Activated CD4-positive, CD25-positive, alpha-beta regulatory T cell treated with anti-CD3 and anti-CD28 coated beads, Interleukin-2, amount 50 U/mL, for 16 hours (primary cell): ENCODE measurements around the gene CTF1.
"Not testable (repeated sequence)": the region's sequence is repeated elsewhere in the genome, so short reads cannot be mapped to it uniquely, and the experiment has no call there.

Source experiments
- DNase-seq: peaks from one replicate; pipeline ENCODE4 v3.0.0-alpha.2; 2020; ENCODE audit warnings: low read depth, low spot score

The CTF1 gene

GRCh38 chr16:30930160-30930571 lies 33.8 kb downstream of the CTF1 start:
- DNase-seq, result no peak

- no peak for DNase-seq
Observed at GRCh38 chr16:30931068-30931650, 34.7 kb downstream of the CTF1 start.

- no peak for DNase-seq
Observed at GRCh38 chr16:30934827-30935557, 38.6 kb downstream of the CTF1 start.

GRCh38 chr16:30937692-30938091 lies 41.3 kb downstream of the CTF1 start:
- no peak for DNase-seq

- not testable (repeated sequence) for DNase-seq
Observed at GRCh38 chr16:30939571-30939970, 43.2 kb downstream of the CTF1 start.

GRCh38 chr16:30941600-30942425 lies 45.4 kb downstream of the CTF1 start:
- peak; percentile 31 for DNase-seq

- no peak for DNase-seq
Observed at GRCh38 chr16:30942426-30942806, 46.0 kb downstream of the CTF1 start.

GRCh38 chr16:30944352-30944751 lies 47.9 kb downstream of the CTF1 start:
- no peak for DNase-seq

- DNase-seq, result no peak
Observed at GRCh38 chr16:30946671-30947540, 50.5 kb downstream of the CTF1 start.

GRCh38 chr16:30947541-30947858 lies 51.1 kb downstream of the CTF1 start:
- no peak for DNase-seq

GRCh38 chr16:30947859-30948666 lies 51.6 kb downstream of the CTF1 start:
- no peak for DNase-seq

- no peak for DNase-seq
Observed at GRCh38 chr16:30948667-30949649, 52.5 kb downstream of the CTF1 start, which contains the start of gene ORAI3. TSS of gene ORAI3 (plus strand) at chr16:30949068. CDS start at chr16:30949290, 222 bp downstream.

- DNase-seq, result no peak
Observed at GRCh38 chr16:30949650-30950515, 53.5 kb downstream of the CTF1 start.

- DNase-seq, result no peak
Observed at GRCh38 chr16:30950516-30951065, 54.2 kb downstream of the CTF1 start.

GRCh38 chr16:30951193-30951592 lies 54.8 kb downstream of the CTF1 start:
- DNase-seq, result no peak

GRCh38 chr16:30951750-30952149 lies 55.3 kb downstream of the CTF1 start:
- DNase-seq, result no peak

GRCh38 chr16:30953111-30953510 lies 56.7 kb downstream of the CTF1 start:
- DNase-seq, result no peak
